Measurements from ENCODE around the gene EIF3M. TPM values are rescaled to one million over a fixed set of nuclear protein-coding genes. Genes with fewer than 3 reads are reported as not detected.

The EIF3M gene
- polyA plus RNA-seq, 3 donors, result 594 to 848 (median 676) TPM

Other genes with a start within 250 kb of the EIF3M start
- gene WT1, start 148.3 kb upstream of the EIF3M start, polyA plus RNA-seq (ENCODE audit: insufficient read length in 3 of 3), result 100 to 1,000 TPM; 194 to 254 (median 236) TPM
- gene CCDC73, start 210.8 kb downstream of the EIF3M start, polyA plus RNA-seq (ENCODE audit: insufficient read length in 3 of 3), result under 1 TPM; 0.26 to 0.37 (median 0.36) TPM
- gene PRRG4, start 246.1 kb downstream of the EIF3M start, polyA plus RNA-seq (ENCODE audit: insufficient read length in 3 of 3), result 1 to 10 TPM; 4.9 to 7.9 (median 6.5) TPM

Measured in renal cortex interstitium (tissue), 3 donors.